AG04450 (cell line): ENCODE measurements around the gene TSPO2. TPM values are rescaled to one million over a fixed set of nuclear protein-coding genes. Genes with fewer than 3 reads are reported as not detected.

ENCODE experiments used
- CTCF ChIA-PET: fragments of 300-600, 350-600 bp; formaldehyde crosslinking; extraction: SDS; loops from one replicate; lab custom pipeline; 2022; ENCODE audit warnings: antibody characterized with exemption, inconsistent platforms; lab: Charles Lee
- POLR2A ChIA-PET: fragments of 350-600 bp; formaldehyde crosslinking; extraction: SDS; loops from one replicate; lab custom pipeline; 2021; ENCODE audit warnings: antibody characterized with exemption, inconsistent platforms; lab: Yijun Ruan, JAX
- DNase-seq: peaks from one replicate; pipeline ENCODE4 v3.0.0-alpha.2; 2011; ENCODE audit warnings: low read depth, low spot score
- H3K27ac ChIP-seq: one replicate; pipeline ENCODE4 v1.5.1; 2012; ENCODE audit warnings: low read depth, low read length, control low read depth
- H3K27me3 ChIP-seq: one replicate; pipeline ENCODE4 v1.6.0; 2012; ENCODE audit warnings: low read length; ENCODE audit not compliant: control insufficient read depth, insufficient read depth
- H3K4me3 ChIP-seq: 2 replicates; pipeline ENCODE4 v1.5.1; 2011; ENCODE audit warnings: mild to moderate bottlenecking, low read depth, low read length, control low read depth
- H3K9me3 ChIP-seq: 2 replicates; pipeline ENCODE4 v1.5.1; 2012; ENCODE audit warnings: low read length; ENCODE audit not compliant: control insufficient read depth, insufficient read depth
- polyA plus RNA-seq: library from polyadenylated mRNA; depleted of rRNA; stranded (reverse); fragments of >200 nt; gene quantifications from 2 replicates; pipeline ENCODE4 v1.2.3, GENCODE V29; 2011; rRNA removed
- TF ChIP-seq, protein P1 (sequence below): IDR thresholded peaks from 2 replicates; pipeline ENCODE4 v1.5.1; 2011; ENCODE audit warnings: low read depth, low read length, control low read depth, inconsistent platforms

TSPO2 gene
- polyA plus RNA-seq, 1 experiment = not detected

GRCh38 chr6:41088451-41088850, 46.2 kb downstream of the TSPO2 start:
- H3K27me3 ChIP-seq = no peaks in the 10 kb centered on the region
- H3K9me3 ChIP-seq = no peaks in the 10 kb centered on the region
- no peak overlapping the region for H3K4me3 ChIP-seq
- no peak overlapping the region for H3K27ac ChIP-seq
- no peak for DNase-seq
- ChIA-PET CTCF (interaction anchor here (0.9 kb wide), 1 partner anchor 219 kb away, joined by 7 read pairs; no protein-coding TSS in a partner anchor), POLR2A (interaction anchor here (0.5 kb wide), 1 partner anchor 232 kb away, joined by 4 read pairs; no protein-coding TSS in a partner anchor)
- TF ChIP-seq, protein P1, sequence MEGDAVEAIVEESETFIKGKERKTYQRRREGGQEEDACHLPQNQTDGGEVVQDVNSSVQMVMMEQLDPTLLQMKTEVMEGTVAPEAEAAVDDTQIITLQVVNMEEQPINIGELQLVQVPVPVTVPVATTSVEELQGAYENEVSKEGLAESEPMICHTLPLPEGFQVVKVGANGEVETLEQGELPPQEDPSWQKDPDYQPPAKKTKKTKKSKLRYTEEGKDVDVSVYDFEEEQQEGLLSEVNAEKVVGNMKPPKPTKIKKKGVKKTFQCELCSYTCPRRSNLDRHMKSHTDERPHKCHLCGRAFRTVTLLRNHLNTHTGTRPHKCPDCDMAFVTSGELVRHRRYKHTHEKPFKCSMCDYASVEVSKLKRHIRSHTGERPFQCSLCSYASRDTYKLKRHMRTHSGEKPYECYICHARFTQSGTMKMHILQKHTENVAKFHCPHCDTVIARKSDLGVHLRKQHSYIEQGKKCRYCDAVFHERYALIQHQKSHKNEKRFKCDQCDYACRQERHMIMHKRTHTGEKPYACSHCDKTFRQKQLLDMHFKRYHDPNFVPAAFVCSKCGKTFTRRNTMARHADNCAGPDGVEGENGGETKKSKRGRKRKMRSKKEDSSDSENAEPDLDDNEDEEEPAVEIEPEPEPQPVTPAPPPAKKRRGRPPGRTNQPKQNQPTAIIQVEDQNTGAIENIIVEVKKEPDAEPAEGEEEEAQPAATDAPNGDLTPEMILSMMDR = no peak

GRCh38 chr6:41090841-41091761, 48.8 kb downstream of the TSPO2 start:
- H3K27ac ChIP-seq = no peak overlapping the region
- no peak overlapping the region for H3K4me3 ChIP-seq
- no peaks in the 10 kb centered on the region for H3K27me3 ChIP-seq
- no peak for DNase-seq
- ChIA-PET POLR2A (interaction anchor here (1.3 kb wide), 1 partner anchor 19 kb away, joined by 5 read pairs; the partner anchor contains the start of genes NFYA and OARD1), CTCF (interaction anchor here (0.7 to 4.6 kb wide), 8 partner anchors 11 to 229 kb away, joined by 3 to 83 read pairs (median 8); partner anchors contain the start of genes NFYA and OARD1)
- H3K9me3 ChIP-seq = no peaks in the 10 kb centered on the region
- TF ChIP-seq, protein P1 = no peak

DNA sequence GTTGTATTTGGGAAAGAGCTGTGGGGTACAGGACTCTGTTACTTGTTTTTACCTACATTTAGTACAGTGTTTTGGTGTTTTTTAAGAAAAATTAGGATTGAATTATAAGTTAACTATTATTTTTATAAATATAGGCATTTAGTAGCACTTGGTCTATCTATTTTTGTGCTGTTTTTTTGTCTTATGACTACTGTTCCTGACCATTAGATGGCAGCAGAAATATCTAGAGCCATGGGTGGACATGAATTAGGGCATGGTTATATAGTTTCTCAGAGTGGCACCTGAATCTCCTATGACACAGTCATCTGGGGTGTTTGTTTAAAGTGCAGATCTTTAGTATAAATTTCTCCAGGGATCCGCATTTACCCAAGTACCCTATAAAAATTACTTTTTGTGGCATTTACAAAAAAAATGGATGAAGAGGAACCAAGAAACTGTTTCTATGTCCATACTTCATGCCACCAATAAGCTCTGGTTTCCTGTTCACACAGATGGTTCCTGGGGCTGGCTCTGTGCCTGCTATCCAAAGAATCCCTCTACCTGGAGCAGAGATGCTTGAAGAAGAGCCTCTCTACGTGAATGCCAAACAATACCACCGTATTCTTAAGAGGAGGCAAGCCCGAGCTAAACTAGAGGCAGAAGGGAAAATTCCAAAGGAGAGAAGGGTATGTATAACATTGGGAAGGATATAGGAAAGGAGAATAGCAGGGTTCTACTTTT, 50.3 kb downstream of the TSPO2 start:
- Histone ChIP-seq H3K27ac (no peak overlapping the region), H3K27me3 (no peaks in the 10 kb centered on the region), H3K4me3 (no peak overlapping the region), H3K9me3 (no peaks in the 10 kb centered on the region)
- ChIA-PET CTCF (interaction anchor here (0.7 to 4.6 kb wide), 23 partner anchors 9 to 276 kb away, joined by 3 to 83 read pairs (median 4); partner anchors contain the start of genes NFYA and OARD1), POLR2A (no interaction called here)
- TF ChIP-seq, protein P1 = peak; percentile 56
- no peak for DNase-seq

DNA sequence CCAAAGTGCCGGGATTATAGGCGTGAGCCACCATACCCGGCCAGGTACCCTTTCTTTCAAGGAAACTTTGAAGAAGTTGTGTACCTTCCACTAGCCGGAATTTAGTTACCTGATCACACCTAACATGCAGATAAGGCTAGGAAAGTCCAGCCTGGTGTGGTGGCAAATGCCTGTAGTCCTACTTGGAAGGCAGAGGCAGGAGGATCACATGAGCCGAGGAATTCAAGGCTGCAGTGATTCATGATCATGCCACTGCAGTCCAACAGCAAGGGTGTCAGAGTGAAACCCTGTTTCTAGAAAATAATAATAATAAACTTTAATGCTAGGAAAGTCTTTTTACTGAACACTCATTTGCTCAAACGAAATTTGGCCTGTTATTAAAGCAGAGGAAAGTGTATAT, 51.5 kb downstream of the TSPO2 start:
- H3K27me3 ChIP-seq = no peaks in the 10 kb centered on the region
- no peaks in the 10 kb centered on the region for H3K9me3 ChIP-seq
- no peak for DNase-seq
- CTCF ChIA-PET = interaction anchor here (1.1 to 4.6 kb wide), 8 partner anchors 12 to 275 kb away, joined by 3 to 83 read pairs (median 6); no protein-coding TSS in a partner anchor
- no peak overlapping the region for H3K27ac ChIP-seq
- TF ChIP-seq, protein P1 = no peak
- H3K4me3 ChIP-seq = no peak overlapping the region
- POLR2A ChIA-PET = no interaction called here

Other genes starting within 250 kb of the TSPO2 start
- gene UNC5CL, start 3.2 kb upstream of the TSPO2 start, polyA plus RNA-seq = 0.02 TPM in 2 replicates
- gene APOBEC2, start 10.7 kb downstream of the TSPO2 start, polyA plus RNA-seq = not detected in 2 replicates
- gene OARD1, start 29.9 kb downstream of the TSPO2 start, polyA plus RNA-seq = 7.0 and 10.0 TPM in 2 replicates
- gene NFYA, start 30.5 kb downstream of the TSPO2 start, polyA plus RNA-seq = 10.1 and 13.4 TPM in 2 replicates
- gene TREML1, start 111.9 kb downstream of the TSPO2 start, polyA plus RNA-seq = not detected in 2 replicates
- gene TREM2, start 120.6 kb downstream of the TSPO2 start, polyA plus RNA-seq = 0.07 and 0.11 TPM in 2 replicates
- not detected in 2 replicates for gene TREML2, start 158.7 kb downstream of the TSPO2 start, polyA plus RNA-seq
- gene TREML4, start 185.9 kb downstream of the TSPO2 start, polyA plus RNA-seq = not detected in 2 replicates
- not detected in 2 replicates for gene TREM1, start 244.2 kb downstream of the TSPO2 start, polyA plus RNA-seq